ENCODE results near the gene APP. TPM values are rescaled to one million over a fixed set of nuclear protein-coding genes. Genes with fewer than 3 reads are reported as not detected.

The APP gene
- 208 and 210 TPM in 2 replicates for total RNA-seq

GRCh38 chr21:26170471-26171257 lies at the start of gene APP:
Gene APP, minus strand, starts transcription at chr21:26170770. Its CDS starts 150 bp downstream, at chr21:26170620.

Data from myometrial cell (primary cell).